Spleen (tissue), 11 donors: Measurements from ENCODE around the gene LARP4B. TPM values are rescaled to one million over a fixed set of nuclear protein-coding genes. Genes with fewer than 3 reads are reported as not detected.
A peak's percentile ranks its signal among the peaks of the same experiment; 100 is the strongest.

Experiments used
- DNase-seq: peaks from one replicate; pipeline ENCODE4 v3.0.0-alpha.2; 2020
- H3K27ac ChIP-seq, 8 donors: fragments of 200-600 bp; sonication (generic) in 7 of 8; 1 replicate in 4 of 8; 2 replicates in 4 of 8; pipeline versions ENCODE4 v1.5.0 to v1.8.0; 2016 to 2021; ENCODE audit warnings: inconsistent platforms in 4 of 8, mild to moderate bottlenecking in 4 of 8, moderate library complexity in 1 of 8
- H3K27me3 ChIP-seq, 7 donors: fragments of 200-600 bp; sonication (generic) in 6 of 7; replicated peaks in 1 of 7; 1 replicate in 4 of 7; 2 replicates in 3 of 7; pipeline versions ENCODE4 v1.5.0 to v1.8.0; 2016 to 2021; ENCODE audit warnings: inconsistent platforms in 3 of 7, mild to moderate bottlenecking in 1 of 7
- H3K36me3 ChIP-seq, 6 donors: fragments of 200-600 bp; sonication (generic) in 5 of 6; 1 replicate in 4 of 6; 2 replicates in 2 of 6; pipeline versions ENCODE4 v1.5.0 to v1.8.0; 2016 to 2021; ENCODE audit warnings: inconsistent platforms in 2 of 6
- H3K4me1 ChIP-seq, 6 donors: fragments of 200-600 bp; sonication (generic) in 5 of 6; 1 replicate in 3 of 6; 2 replicates in 3 of 6; pipeline versions ENCODE4 v1.5.0 to v1.8.0; 2016 to 2021; ENCODE audit warnings: inconsistent platforms in 3 of 6
- H3K4me3 ChIP-seq, 8 donors: fragments of 200-600 bp; sonication (generic) in 7 of 8; 1 replicate in 4 of 8; 2 replicates in 4 of 8; pipeline versions ENCODE4 v1.5.0 to v1.8.0; 2016 to 2021; ENCODE audit warnings: inconsistent platforms in 4 of 8, mild to moderate bottlenecking in 4 of 8, moderate library complexity in 2 of 8
- H3K9me3 ChIP-seq, 8 donors: fragments of 200-600 bp; sonication (generic) in 7 of 8; 1 replicate in 4 of 8; 2 replicates in 4 of 8; pipeline versions ENCODE4 v1.5.0 to v1.8.0; 2016 to 2021; ENCODE audit warnings: inconsistent platforms in 4 of 8
- POLR2A ChIP-seq, 3 donors: fragments of 450-650 bp; IDR thresholded peaks; one replicate each; pipeline ENCODE4 v1.5.1; 2017; ENCODE audit warnings: antibody characterized with exemption in 3 of 3, mild to moderate bottlenecking in 1 of 3
- POLR2AphosphoS5 ChIP-seq, 3 donors: sonication (generic); formaldehyde crosslinking; IDR thresholded peaks; one replicate each; pipeline ENCODE4 v1.5.1; 2017; ENCODE audit warnings: antibody characterized with exemption in 3 of 3
- WGBS, 5 donors: extraction: QIAGEN DNeasy Blood & Tissue Kit in 3 of 5; methylation state at CpG; one replicate each; pipeline versions ENCODE4 v1.1.5 to v1.1.7; 2013 to 2018; 5-methylcytosine and 5-hydroxymethylcytosine counted together
- intact Hi-C: fragments of 100-400 bp; cut with DNase I; formaldehyde crosslinking; loops from one replicate; pipeline ENCODE4 v1.15.0; 2023; ENCODE audit warnings: low total_unique reads
- polyA plus RNA-seq, 3 donors: library from polyadenylated mRNA; stranded (reverse); fragments of 200-250 nt; gene quantifications; one replicate each; pipeline ENCODE4 v1.2.1, GENCODE V29; 2013
- total RNA-seq, 7 donors: library from RNA; depleted of rRNA in 3 of 7; stranded (reverse); fragments of >200 nt in 3 of 7; fragmentation: NEBNext Ultra II Directional in 4 of 7; extraction: Animal tissue kit (Norgen Biotek cat#: 25700) in 4 of 7; gene quantifications; one replicate each; pipeline versions ENCODE4 v1.1.0 to v1.2.1, GENCODE V29; 2016 to 2021
- TF ChIP-seq, protein P1 (sequence below), 11 experiments: fragments of 200-600 bp in 7 of 11; fragments of 450-650 bp in 4 of 11; sonication (generic) in 4 of 11; IDR thresholded peaks in 8 of 11; conservative IDR thresholded peaks in 3 of 11; 1 replicate in 7 of 11; 2 replicates in 4 of 11; pipeline versions ENCODE4 v1.4.0 to v1.8.0; 2016 to 2021; ENCODE audit warnings: antibody characterized with exemption in 11 of 11, inconsistent platforms in 4 of 11, mild to moderate bottlenecking in 1 of 11
- donor health status: healthy with polysubstance abuse.
- donor health status: DM: no; HTN: no; CAD: no; lungs with moderate emphysema.
- donor health status: DM: no; HTN: no; CAD: no.
- donor health status: Bipolar disorder and iron deficiency.
- donor health status: healthy.
- donor health status: DM: no; HTN: no; CAD: no.
- donor health status: DM: yes; HTN: yes; CAD: no.

LARP4B gene
- total and polyA plus RNA-seq, 10 donors, result 12.7 to 163 (median 88.7) TPM

DNA sequence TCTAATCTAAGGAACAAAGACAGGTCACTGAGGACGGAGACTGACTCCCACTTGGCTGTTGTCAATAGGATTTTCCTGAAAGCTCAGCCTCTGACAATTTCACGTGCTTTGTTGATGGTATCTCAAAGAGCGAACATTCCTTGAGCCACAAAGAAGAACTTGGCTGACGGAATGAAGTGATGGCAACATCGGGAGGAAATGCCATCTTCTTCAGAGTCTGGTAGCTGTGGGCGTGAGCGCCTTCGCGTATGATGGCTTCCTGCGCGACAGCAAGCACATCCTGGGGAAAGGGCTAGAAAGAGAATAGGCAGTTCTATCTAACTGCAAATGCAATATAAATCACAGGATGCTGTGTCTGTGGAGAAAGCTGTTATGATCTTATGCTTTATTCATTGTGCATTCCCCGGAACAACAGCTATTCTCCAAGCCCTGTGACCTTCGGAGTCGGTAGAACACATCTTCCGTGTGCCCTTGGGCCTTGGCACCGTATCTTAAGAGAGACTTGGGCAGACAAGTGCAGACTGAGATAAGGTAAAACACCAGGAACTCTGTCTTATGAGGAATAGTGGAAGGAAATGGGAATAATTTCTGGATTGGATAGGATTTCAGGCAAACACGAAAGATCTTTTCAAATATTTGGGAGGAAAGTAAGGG is 37.2 kb upstream of the LARP4B start:
- no peak for DNase-seq
- intact Hi-C loops, result no loop called here
- Histone ChIP-seq H3K4me1 (peaks cover 0 to 16% (median 3%) of the 10 kb centered on the region in 6 donors), H3K9me3 (peaks cover 0 to 5% (median 0%) of the 10 kb centered on the region in 8 donors), H3K27ac (peak overlapping the region in 3 of 8 donors; percentile 7 to 16 (median 11)), H3K27me3 (peaks cover 0 to 6% (median 0%) of the 10 kb centered on the region in 7 donors), H3K4me3 (no peak overlapping the region), H3K36me3 (no peaks in the 10 kb centered on the region)
- TF ChIP-seq, protein P1, sequence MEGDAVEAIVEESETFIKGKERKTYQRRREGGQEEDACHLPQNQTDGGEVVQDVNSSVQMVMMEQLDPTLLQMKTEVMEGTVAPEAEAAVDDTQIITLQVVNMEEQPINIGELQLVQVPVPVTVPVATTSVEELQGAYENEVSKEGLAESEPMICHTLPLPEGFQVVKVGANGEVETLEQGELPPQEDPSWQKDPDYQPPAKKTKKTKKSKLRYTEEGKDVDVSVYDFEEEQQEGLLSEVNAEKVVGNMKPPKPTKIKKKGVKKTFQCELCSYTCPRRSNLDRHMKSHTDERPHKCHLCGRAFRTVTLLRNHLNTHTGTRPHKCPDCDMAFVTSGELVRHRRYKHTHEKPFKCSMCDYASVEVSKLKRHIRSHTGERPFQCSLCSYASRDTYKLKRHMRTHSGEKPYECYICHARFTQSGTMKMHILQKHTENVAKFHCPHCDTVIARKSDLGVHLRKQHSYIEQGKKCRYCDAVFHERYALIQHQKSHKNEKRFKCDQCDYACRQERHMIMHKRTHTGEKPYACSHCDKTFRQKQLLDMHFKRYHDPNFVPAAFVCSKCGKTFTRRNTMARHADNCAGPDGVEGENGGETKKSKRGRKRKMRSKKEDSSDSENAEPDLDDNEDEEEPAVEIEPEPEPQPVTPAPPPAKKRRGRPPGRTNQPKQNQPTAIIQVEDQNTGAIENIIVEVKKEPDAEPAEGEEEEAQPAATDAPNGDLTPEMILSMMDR (IDR thresholded peaks at IDR 0.05 in 8 of 11, conservative IDR thresholded peaks at IDR 0.05 in 3 of 11), result no peak
- TF ChIP-seq POLR2A (IDR thresholded peaks at IDR 0.05) (no peak), POLR2AphosphoS5 (IDR thresholded peaks at IDR 0.05) (no peak)
- WGBS, 5 donors, result 68 to 83% (median 77%) methylated on average over 17 of the region's 17 CpGs

DNA sequence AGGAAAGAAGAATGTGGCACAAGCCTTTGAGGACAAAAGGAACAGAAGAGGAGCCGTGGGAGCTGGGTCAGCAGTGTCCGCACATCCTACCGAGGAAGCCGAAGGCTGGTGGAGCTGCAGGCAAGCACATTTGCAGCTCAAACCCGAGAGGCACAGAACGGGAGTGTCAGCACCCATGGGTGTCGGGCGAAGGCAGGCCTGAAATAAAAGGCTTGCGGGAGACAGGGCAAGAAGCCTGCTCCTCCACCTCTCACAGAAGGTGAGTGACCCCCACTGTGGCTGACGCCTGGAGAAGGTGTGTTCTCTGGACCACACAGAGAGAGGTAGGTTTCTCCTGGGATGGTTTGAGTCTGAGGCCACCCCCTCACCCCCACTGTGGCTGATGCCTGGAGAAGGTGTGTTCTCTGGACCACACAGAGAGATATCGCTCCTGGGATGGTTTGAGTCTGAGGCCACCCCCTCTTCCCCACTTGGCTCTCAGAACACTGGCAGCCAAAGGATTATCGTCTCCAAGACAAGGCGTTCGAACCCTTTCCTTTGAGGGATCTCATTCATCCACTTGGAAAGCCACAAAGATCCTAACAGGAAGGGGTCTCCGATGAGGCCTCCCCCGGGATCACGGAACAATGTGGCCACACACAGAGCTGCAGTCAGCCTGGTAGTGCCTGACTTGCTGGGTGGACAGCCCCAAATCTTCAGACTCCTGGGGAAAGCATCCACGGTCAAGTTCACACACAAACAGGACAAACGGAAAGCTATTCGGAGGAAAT is 35.1 kb upstream of the LARP4B start:
- WGBS, 5 donors, result 88 to 92% (median 92%) methylated on average over 19 to 20 of the region's 20 CpGs

DNA sequence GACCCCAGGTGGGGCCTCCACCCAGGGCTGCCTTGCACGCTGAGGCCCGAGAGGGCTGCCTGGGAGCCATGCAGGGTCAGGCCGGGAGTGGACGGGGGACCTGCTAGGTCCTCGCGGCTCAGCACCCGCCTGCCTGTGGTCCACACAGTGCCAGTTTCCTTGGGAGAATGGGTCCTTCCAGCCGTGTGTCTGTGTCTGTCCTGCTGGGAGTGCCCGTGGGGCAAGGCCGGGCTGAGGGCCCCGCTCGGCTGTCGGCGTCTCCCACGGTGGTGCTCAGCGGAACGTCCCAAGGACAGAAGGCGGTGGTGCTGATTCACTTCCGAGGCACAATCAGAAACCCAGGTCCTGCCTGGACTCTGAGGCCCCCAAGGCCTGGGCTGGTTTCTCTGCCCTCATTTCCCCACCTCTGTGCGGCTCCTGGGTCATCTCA is 33.5 kb upstream of the LARP4B start:
- TF ChIP-seq, protein P1 (IDR thresholded peaks at IDR 0.05 in 8 of 11, conservative IDR thresholded peaks at IDR 0.05 in 3 of 11), result no peak
- no peak for TF ChIP-seq POLR2A (IDR thresholded peaks at IDR 0.05)
- TF ChIP-seq POLR2AphosphoS5 (IDR thresholded peaks at IDR 0.05), result no peak
- H3K27ac ChIP-seq, result no peak overlapping the region
- peaks cover 0 to 6% (median 0%) of the 10 kb centered on the region in 7 donors for H3K27me3 ChIP-seq
- no peak for DNase-seq
- 80 to 92% (median 88%) methylated on average over 13 to 20 of the region's 20 CpGs for WGBS, 5 donors
- H3K4me3 ChIP-seq, result no peak overlapping the region
- no peaks in the 10 kb centered on the region for H3K4me1 ChIP-seq
- H3K36me3 ChIP-seq, result no peaks in the 10 kb centered on the region
- no peaks in the 10 kb centered on the region for H3K9me3 ChIP-seq
- intact Hi-C loops, result no loop called here

More for the DNA sequence above, 35.1 kb upstream of the LARP4B start:
- H3K4me3 ChIP-seq, result no peak overlapping the region
- no peak overlapping the region for H3K27ac ChIP-seq
- intact Hi-C loops, result no loop called here
- no peak for TF ChIP-seq POLR2A (IDR thresholded peaks at IDR 0.05)
- TF ChIP-seq, protein P1 (IDR thresholded peaks at IDR 0.05 in 8 of 11, conservative IDR thresholded peaks at IDR 0.05 in 3 of 11), result no peak
- H3K36me3 ChIP-seq, result no peaks in the 10 kb centered on the region
- peaks cover 0 to 15% (median 3%) of the 10 kb centered on the region in 6 donors for H3K4me1 ChIP-seq
- DNase-seq, result no peak
- peaks cover 0 to 6% (median 0%) of the 10 kb centered on the region in 7 donors for H3K27me3 ChIP-seq
- H3K9me3 ChIP-seq, result no peaks in the 10 kb centered on the region
